Activated T-cell treated with anti-CD3 and anti-CD28 coated beads, Interleukin-2, amount 50 U/mL, for 24 hours (primary cell): Measurements from ENCODE around the gene MBOAT1.
"Not testable (repeated sequence)": the region's sequence is repeated elsewhere in the genome, so short reads cannot be mapped to it uniquely, and the experiment has no call there.

ENCODE experiments used
- DNase-seq: peaks from one replicate; pipeline ENCODE4 v3.0.0-alpha.2; 2020
- H3K27ac Mint-ChIP-seq: 2 replicates; pipeline ENCODE4 v1.8.0; 2020; ENCODE audit warnings: mild to moderate bottlenecking, mixed read lengths
- H3K27me3 Mint-ChIP-seq: 2 replicates; pipeline ENCODE4 v1.8.0; 2020; ENCODE audit warnings: mixed read lengths
- H3K36me3 Mint-ChIP-seq: 2 replicates; pipeline ENCODE4 v1.8.0; 2020; ENCODE audit warnings: low read depth, mixed read lengths
- H3K4me1 Mint-ChIP-seq: 2 replicates; pipeline ENCODE4 v1.8.0; 2020; ENCODE audit warnings: low read depth, mixed read lengths
- H3K4me3 Mint-ChIP-seq: 2 replicates; pipeline ENCODE4 v1.8.0; 2020; ENCODE audit warnings: mild to moderate bottlenecking, moderate library complexity, mixed read lengths
- H3K9me3 Mint-ChIP-seq: 2 replicates; pipeline ENCODE4 v1.8.0; 2020; ENCODE audit warnings: mixed read lengths

MBOAT1 gene

GRCh38 chr6:20158676-20159075 lies 53.6 kb downstream of the MBOAT1 start:
- DNase-seq, result no peak
- no peaks in the 10 kb centered on the region for H3K36me3 Mint-ChIP-seq
- H3K4me3 Mint-ChIP-seq, result no peak overlapping the region
- H3K27ac Mint-ChIP-seq, result no peak overlapping the region
- no peaks in the 10 kb centered on the region for H3K27me3 Mint-ChIP-seq
- H3K9me3 Mint-ChIP-seq, result no peaks in the 10 kb centered on the region
- H3K4me1 Mint-ChIP-seq, result peaks cover 4% of the 10 kb centered on the region

GRCh38 chr6:20156824-20157223 lies 55.4 kb downstream of the MBOAT1 start:
- Mint-ChIP-seq H3K27me3 (no peaks in the 10 kb centered on the region), H3K4me1 (no peaks in the 10 kb centered on the region)

GRCh38 chr6:20154753-20155152 lies 57.5 kb downstream of the MBOAT1 start:
- no peaks in the 10 kb centered on the region for H3K4me1 Mint-ChIP-seq
- H3K36me3 Mint-ChIP-seq, result peaks cover 18% of the 10 kb centered on the region
- no peak overlapping the region for H3K27ac Mint-ChIP-seq
- DNase-seq, result no peak
- no peaks in the 10 kb centered on the region for H3K27me3 Mint-ChIP-seq
- no peak overlapping the region for H3K4me3 Mint-ChIP-seq
- no peaks in the 10 kb centered on the region for H3K9me3 Mint-ChIP-seq

More at GRCh38 chr6:20156824-20157223, 55.4 kb downstream of the MBOAT1 start:
- no peak for DNase-seq
- Mint-ChIP-seq H3K9me3 (no peaks in the 10 kb centered on the region), H3K4me3 (no peak overlapping the region), H3K27ac (no peak overlapping the region), H3K36me3 (no peaks in the 10 kb centered on the region)

GRCh38 chr6:20153194-20153593 lies 59.1 kb downstream of the MBOAT1 start:
- Mint-ChIP-seq H3K4me3 (no peak overlapping the region), H3K27ac (no peak overlapping the region), H3K36me3 (peaks cover 26% of the 10 kb centered on the region), H3K4me1 (no peaks in the 10 kb centered on the region), H3K9me3 (no peaks in the 10 kb centered on the region), H3K27me3 (no peaks in the 10 kb centered on the region)
- DNase-seq, result no peak

- Mint-ChIP-seq H3K4me1 (no peaks in the 10 kb centered on the region), H3K27me3 (no peaks in the 10 kb centered on the region), H3K27ac (no peak overlapping the region), H3K36me3 (peaks cover 43% of the 10 kb centered on the region), H3K4me3 (no peak overlapping the region), H3K9me3 (peaks cover 3% of the 10 kb centered on the region)
- no peak for DNase-seq
These were observed 63.8 kb downstream of the MBOAT1 start for GRCh38 chr6:20148433-20148832.

- H3K27me3 Mint-ChIP-seq, result no peaks in the 10 kb centered on the region
- H3K4me1 Mint-ChIP-seq, result no peaks in the 10 kb centered on the region
- H3K9me3 Mint-ChIP-seq, result peaks cover 3% of the 10 kb centered on the region
- peaks cover 52% of the 10 kb centered on the region for H3K36me3 Mint-ChIP-seq
- no peak overlapping the region for H3K27ac Mint-ChIP-seq
- DNase-seq, result no peak
- no peak overlapping the region for H3K4me3 Mint-ChIP-seq
These were observed 64.8 kb downstream of the MBOAT1 start for GRCh38 chr6:20147469-20147868.

- H3K4me1 Mint-ChIP-seq, H3K27me3 Mint-ChIP-seq, H3K27ac Mint-ChIP-seq, H3K9me3 Mint-ChIP-seq, H3K4me3 Mint-ChIP-seq, DNase-seq: not testable (repeated sequence)
- H3K36me3 Mint-ChIP-seq, result peaks cover 52% of the 10 kb centered on the region
These were observed 65.4 kb downstream of the MBOAT1 start for GRCh38 chr6:20146831-20147230.

GRCh38 chr6:20146291-20146690 lies 66.0 kb downstream of the MBOAT1 start:
- Mint-ChIP-seq H3K27me3 (no peaks in the 10 kb centered on the region), H3K36me3 (peaks cover 51% of the 10 kb centered on the region), H3K27ac (no peak overlapping the region), H3K4me3 (no peak overlapping the region), H3K4me1 (no peaks in the 10 kb centered on the region), H3K9me3 (peaks cover 3% of the 10 kb centered on the region)
- DNase-seq, result no peak

GRCh38 chr6:20142866-20143265 lies 69.4 kb downstream of the MBOAT1 start:
- Mint-ChIP-seq H3K36me3 (peaks cover 37% of the 10 kb centered on the region), H3K4me1 (no peaks in the 10 kb centered on the region), H3K27ac (no peak overlapping the region), H3K27me3 (no peaks in the 10 kb centered on the region), H3K9me3 (peaks cover 3% of the 10 kb centered on the region), H3K4me3 (no peak overlapping the region)
- no peak for DNase-seq

- Mint-ChIP-seq H3K4me3 (no peak overlapping the region), H3K36me3 (peaks cover 31% of the 10 kb centered on the region), H3K27me3 (no peaks in the 10 kb centered on the region)
These were observed 70.3 kb downstream of the MBOAT1 start for GRCh38 chr6:20141931-20142330.

GRCh38 chr6:20139127-20139963 lies 72.9 kb downstream of the MBOAT1 start:
- not testable (repeated sequence) for H3K9me3 Mint-ChIP-seq, H3K4me3 Mint-ChIP-seq, H3K27ac Mint-ChIP-seq, H3K4me1 Mint-ChIP-seq, H3K27me3 Mint-ChIP-seq, DNase-seq
- H3K36me3 Mint-ChIP-seq, result peaks cover 24% of the 10 kb centered on the region

More at GRCh38 chr6:20141931-20142330, 70.3 kb downstream of the MBOAT1 start:
- H3K27ac Mint-ChIP-seq, result no peak overlapping the region
- no peak for DNase-seq
- H3K9me3 Mint-ChIP-seq, result peaks cover under 1% of the 10 kb centered on the region
- H3K4me1 Mint-ChIP-seq, result no peaks in the 10 kb centered on the region

GRCh38 chr6:20137837-20138236 lies 74.4 kb downstream of the MBOAT1 start:
- no peak overlapping the region for H3K4me3 Mint-ChIP-seq
- no peaks in the 10 kb centered on the region for H3K27me3 Mint-ChIP-seq
- no peaks in the 10 kb centered on the region for H3K4me1 Mint-ChIP-seq
- no peak overlapping the region for H3K27ac Mint-ChIP-seq
- H3K9me3 Mint-ChIP-seq, result no peaks in the 10 kb centered on the region
- H3K36me3 Mint-ChIP-seq, result peaks cover 20% of the 10 kb centered on the region
- DNase-seq, result no peak

GRCh38 chr6:20137240-20137639 lies 75.0 kb downstream of the MBOAT1 start:
- no peak overlapping the region for H3K27ac Mint-ChIP-seq
- no peaks in the 10 kb centered on the region for H3K4me1 Mint-ChIP-seq
- DNase-seq, result no peak
- H3K36me3 Mint-ChIP-seq, result peaks cover 18% of the 10 kb centered on the region
- H3K9me3 Mint-ChIP-seq, result no peaks in the 10 kb centered on the region
- H3K27me3 Mint-ChIP-seq, result no peaks in the 10 kb centered on the region
- H3K4me3 Mint-ChIP-seq, result no peak overlapping the region

- no peak for DNase-seq
- H3K9me3 Mint-ChIP-seq, result no peaks in the 10 kb centered on the region
- H3K27ac Mint-ChIP-seq, result no peak overlapping the region
- H3K4me1 Mint-ChIP-seq, result no peaks in the 10 kb centered on the region
- H3K27me3 Mint-ChIP-seq, result no peaks in the 10 kb centered on the region
- peaks cover 15% of the 10 kb centered on the region for H3K36me3 Mint-ChIP-seq
- no peak overlapping the region for H3K4me3 Mint-ChIP-seq
These were observed 76.5 kb downstream of the MBOAT1 start for GRCh38 chr6:20135677-20136268.

- Mint-ChIP-seq H3K4me3 (no peak overlapping the region), H3K27ac (no peak overlapping the region), H3K36me3 (peaks cover 10% of the 10 kb centered on the region), H3K27me3 (no peaks in the 10 kb centered on the region), H3K9me3 (no peaks in the 10 kb centered on the region), H3K4me1 (no peaks in the 10 kb centered on the region)
- no peak for DNase-seq
These were observed 77.7 kb downstream of the MBOAT1 start for GRCh38 chr6:20134613-20135012.
